RCC 7860 (cell line): ENCODE data around the gene IER2.

Experiments used
- DNase-seq: peaks from one replicate; pipeline ENCODE4 v3.0.0-alpha.2; 2015; ENCODE audit warnings: low spot score
- FAIRE-seq: peaks from 2 replicates; lab custom pipeline; 2012; peaks lifted over from hg19 to GRCh38; lab: Jason Lieb, UNC

The IER2 gene

GRCh38 chr19:13118424-13119193, 31.6 kb upstream of the IER2 start:
- FAIRE-seq, result no peak
- peak; percentile 34 for DNase-seq

GRCh38 chr19:13119627-13120026, 30.6 kb upstream of the IER2 start:
- DNase-seq (no peak), FAIRE-seq (no peak)

- FAIRE-seq (no peak), DNase-seq (no peak)
Observed at GRCh38 chr19:13120031-13120430, 30.2 kb upstream of the IER2 start.

- DNase-seq, result no peak
- no peak for FAIRE-seq
Observed at GRCh38 chr19:13120817-13121216, 29.4 kb upstream of the IER2 start.

DNA sequence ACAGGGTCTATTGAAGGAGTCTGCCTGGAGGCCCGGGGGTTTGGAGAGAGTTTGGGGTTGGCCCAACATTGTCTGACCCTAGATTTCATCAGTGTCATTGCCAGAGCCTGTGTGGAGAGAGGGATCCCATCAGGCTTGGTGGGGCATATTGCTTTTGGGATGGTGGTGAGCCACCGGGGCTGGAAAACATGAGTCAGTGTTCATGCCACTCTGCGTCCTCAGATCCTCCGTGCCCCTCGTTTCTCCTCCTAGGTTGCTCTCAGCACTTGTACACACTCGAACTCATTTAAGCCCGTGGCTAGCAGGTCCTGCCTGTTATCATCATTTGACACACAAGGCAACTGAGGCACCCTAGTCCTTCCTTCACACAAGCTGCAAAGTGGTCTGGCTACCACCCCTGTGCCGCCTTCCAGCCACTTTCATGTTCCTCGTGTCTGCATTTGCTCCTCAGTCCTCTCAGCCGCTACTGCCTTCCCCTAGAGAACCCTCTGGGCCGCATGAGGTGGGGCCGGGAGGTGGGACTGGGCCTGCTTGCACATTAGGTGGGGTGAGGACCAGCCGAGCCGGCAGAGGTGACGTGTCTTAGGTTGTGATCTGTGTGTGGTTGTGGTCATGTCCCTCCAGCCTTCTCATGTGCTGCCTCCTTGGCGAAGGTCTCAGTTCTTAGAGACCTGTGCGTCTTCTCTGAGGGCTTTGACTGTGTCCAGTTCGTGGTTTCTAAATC, 28.5 kb upstream of the IER2 start:
- FAIRE-seq (peak; percentile 69), DNase-seq (peak; percentile 78)

- FAIRE-seq (no peak), DNase-seq (peak; percentile 59)
Observed at GRCh38 chr19:13122275-13122878, 27.8 kb upstream of the IER2 start.

DNA sequence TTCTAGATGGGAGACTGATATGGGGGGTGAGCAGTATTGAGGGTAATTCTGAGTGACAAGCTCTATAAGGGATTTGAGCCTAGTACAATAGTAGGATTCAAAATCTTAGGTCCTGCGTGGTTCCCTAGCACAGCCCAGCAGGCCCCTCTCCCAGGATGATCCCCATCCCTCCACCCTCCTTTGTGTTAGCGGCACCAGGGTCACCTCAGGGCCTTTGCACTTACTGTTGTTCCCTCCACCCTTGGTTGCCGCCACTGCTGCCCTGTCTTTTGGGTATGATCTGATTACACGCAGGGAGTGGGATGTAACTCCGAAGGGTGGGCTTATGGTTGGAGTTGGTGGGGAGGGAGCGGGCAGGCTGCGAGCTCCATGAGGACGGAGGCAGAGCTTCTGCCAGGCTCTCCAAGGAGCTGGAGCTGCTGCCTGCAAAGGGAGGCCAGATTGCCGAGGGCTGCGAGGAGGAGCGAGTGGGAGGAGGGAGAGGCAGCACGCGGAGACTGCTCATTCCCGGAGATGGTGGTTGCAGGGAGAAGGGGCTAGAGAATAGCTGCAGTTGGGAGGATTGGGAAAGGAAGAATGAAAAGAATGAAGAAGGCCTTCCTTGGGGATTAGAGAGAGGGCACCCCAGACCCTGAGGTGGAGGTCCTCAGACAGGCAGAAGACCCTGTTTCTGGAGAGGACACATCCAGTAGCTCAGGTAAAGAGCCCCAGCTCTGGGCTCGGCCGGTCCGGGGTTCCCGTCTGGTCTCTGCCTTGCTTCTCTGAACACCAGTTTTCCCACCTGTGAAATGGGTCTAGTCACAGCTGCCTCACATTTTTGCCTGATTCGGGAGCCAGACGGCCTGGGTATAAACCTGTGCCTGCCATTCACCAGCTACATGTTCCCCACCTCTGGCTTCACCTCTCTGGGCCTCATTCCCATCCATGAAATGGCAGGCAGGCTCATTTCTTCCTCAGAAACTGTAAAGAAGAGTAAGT, 26.9 kb upstream of the IER2 start:
- FAIRE-seq (no peak), DNase-seq (no peak)

- DNase-seq (no peak), FAIRE-seq (no peak)
Observed at GRCh38 chr19:13127051-13127450, 23.2 kb upstream of the IER2 start.

- FAIRE-seq (no peak), DNase-seq (no peak)
Observed at GRCh38 chr19:13127811-13128575, 22.2 kb upstream of the IER2 start.

GRCh38 chr19:13128583-13128982, 21.6 kb upstream of the IER2 start:
- DNase-seq (no peak), FAIRE-seq (no peak)

- no peak for FAIRE-seq
Observed at GRCh38 chr19:13129384-13129783, 20.8 kb upstream of the IER2 start.

GRCh38 chr19:13130886-13131490, 19.2 kb upstream of the IER2 start:
- no peak for FAIRE-seq

More at GRCh38 chr19:13129384-13129783, 20.8 kb upstream of the IER2 start:
- DNase-seq, result no peak

GRCh38 chr19:13132471-13133180, 17.6 kb upstream of the IER2 start:
- peak; percentile 27 for DNase-seq
- FAIRE-seq, result no peak

More at GRCh38 chr19:13130886-13131490, 19.2 kb upstream of the IER2 start:
- no peak for DNase-seq

GRCh38 chr19:13133241-13133870, 16.9 kb upstream of the IER2 start:
- DNase-seq, result no peak

GRCh38 chr19:13134626-13135025, 15.6 kb upstream of the IER2 start:
- no peak for DNase-seq
- FAIRE-seq, result no peak

More at GRCh38 chr19:13133241-13133870, 16.9 kb upstream of the IER2 start:
- FAIRE-seq, result no peak

GRCh38 chr19:13135068-13136062, 14.8 kb upstream of the IER2 start:
- no peak for FAIRE-seq
- no peak for DNase-seq

GRCh38 chr19:13137290-13137794, 12.9 kb upstream of the IER2 start:
- DNase-seq (no peak), FAIRE-seq (no peak)
